ENCODE data around the gene TP53I13.

DNA sequence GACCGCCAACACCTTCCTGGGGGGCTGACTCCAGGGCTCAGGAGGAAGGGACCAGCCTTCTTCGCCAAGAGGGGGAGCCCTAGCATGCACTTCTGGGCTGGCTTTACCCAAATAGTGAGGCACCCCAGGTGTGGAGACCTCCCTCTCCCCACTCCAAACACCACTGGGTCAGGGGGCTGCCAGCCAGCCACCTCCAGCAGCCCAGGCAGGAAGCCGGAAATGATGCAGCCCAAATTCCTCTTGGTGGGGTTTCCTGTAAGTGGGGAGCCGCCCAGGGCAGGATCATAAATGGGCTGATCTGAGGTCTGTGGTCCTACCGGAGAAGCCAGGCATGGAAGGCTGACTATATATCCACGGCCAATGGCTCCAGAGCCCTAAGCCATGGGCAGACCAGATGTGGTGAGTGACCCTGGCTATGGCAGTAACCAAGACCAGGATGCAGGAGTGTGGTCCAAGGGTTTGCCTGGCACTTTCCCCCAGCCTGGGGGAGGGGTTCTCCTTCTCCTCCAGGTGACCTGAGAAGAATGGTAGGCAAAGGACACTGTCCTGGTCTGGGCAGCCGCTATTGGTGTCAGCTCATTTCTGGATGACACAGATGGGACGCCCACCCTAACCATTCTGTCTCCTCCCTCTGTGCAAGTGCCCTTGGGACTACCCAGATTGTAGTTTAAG lies 16.7 kb downstream of the TP53I13 start:
- TF ChIP-seq POLR2A (IDR thresholded peaks at IDR 0.05; ENCODE audit: low read depth, low read length): no peak
- no peak for TF ChIP-seq TAF1 (IDR thresholded peaks at IDR 0.05; ENCODE audit: borderline replicate concordance, low read depth, low read length)
- no peak for TF ChIP-seq POLR2AphosphoS5 (IDR thresholded peaks at IDR 0.05; ENCODE audit: low read depth, low read length)
